ENCODE measurements around the gene MAP2K2. TPM values are rescaled to one million over a fixed set of nuclear protein-coding genes. Genes with fewer than 3 reads are reported as not detected.

Gene MAP2K2
- total and polyA plus RNA-seq, 10 donors = 95.3 to 165 (median 116) TPM

- Histone ChIP-seq H3K27me3 (replicated peaks in 1 of 7) (no peaks in the 10 kb centered on the region), H3K9me3 (no peaks in the 10 kb centered on the region), H3K36me3 (peaks cover 0 to 94% (median 57%) of the 10 kb centered on the region in 6 donors), H3K4me3 (no peak overlapping the region), H3K4me1 (peaks cover 0 to 71% (median 28%) of the 10 kb centered on the region in 6 donors), H3K27ac (peak overlapping the region in 1 of 8 donors; percentile 7)
- intact Hi-C loops (cut with DNase I; ENCODE audit: low total_unique reads) = no loop called here
- DNase-seq = no peak
- TF ChIP-seq POLR2AphosphoS5 (IDR thresholded peaks at IDR 0.05) (peak in 1 of 3 donors; percentile 28), CTCF (IDR thresholded peaks at IDR 0.05 in 8 of 11, conservative IDR thresholded peaks at IDR 0.05 in 3 of 11) (no peak), POLR2A (IDR thresholded peaks at IDR 0.05) (no peak)
- WGBS, 5 donors = 88 to 93% (median 90%) methylated on average over 32 of the region's 32 CpGs
Measured at GRCh38 chr19:4045597-4046361, 78.1 kb downstream of the MAP2K2 start.

GRCh38 chr19:4044990-4045465 lies 78.9 kb downstream of the MAP2K2 start:
- DNase-seq = no peak
- WGBS, 5 donors = 76 to 85% (median 82%) methylated on average over 20 to 21 of the region's 21 CpGs
- Histone ChIP-seq H3K4me3 (no peak overlapping the region), H3K9me3 (no peaks in the 10 kb centered on the region), H3K36me3 (peaks cover 0 to 93% (median 53%) of the 10 kb centered on the region in 6 donors), H3K4me1 (peaks cover 0 to 71% (median 26%) of the 10 kb centered on the region in 6 donors), H3K27ac (no peak overlapping the region), H3K27me3 (replicated peaks in 1 of 7) (no peaks in the 10 kb centered on the region)
- intact Hi-C loops (cut with DNase I; ENCODE audit: low total_unique reads) = no loop called here
- TF ChIP-seq POLR2AphosphoS5 (IDR thresholded peaks at IDR 0.05) (peak in 2 of 3 donors; percentile 6 to 12), POLR2A (IDR thresholded peaks at IDR 0.05) (no peak)

GRCh38 chr19:4043966-4044715 lies 79.8 kb downstream of the MAP2K2 start:
- TF ChIP-seq POLR2A (IDR thresholded peaks at IDR 0.05) = no peak
- TF ChIP-seq POLR2AphosphoS5 (IDR thresholded peaks at IDR 0.05) = peak in 2 of 3 donors; percentile 7 to 28
- no peak for TF ChIP-seq CTCF (IDR thresholded peaks at IDR 0.05 in 8 of 11, conservative IDR thresholded peaks at IDR 0.05 in 3 of 11)
- Histone ChIP-seq H3K27ac (no peak overlapping the region), H3K4me3 (no peak overlapping the region), H3K4me1 (peaks cover 0 to 69% (median 25%) of the 10 kb centered on the region in 6 donors), H3K27me3 (replicated peaks in 1 of 7) (no peaks in the 10 kb centered on the region), H3K36me3 (peaks cover 0 to 91% (median 45%) of the 10 kb centered on the region in 6 donors), H3K9me3 (no peaks in the 10 kb centered on the region)
- intact Hi-C loops (cut with DNase I; ENCODE audit: low total_unique reads) = no loop called here
- 88 to 94% (median 92%) methylated on average over 31 of the region's 31 CpGs for WGBS, 5 donors
- DNase-seq = no peak

GRCh38 chr19:4043401-4043800 lies 80.5 kb downstream of the MAP2K2 start:
- Histone ChIP-seq H3K4me1 (peaks cover 0 to 76% (median 29%) of the 10 kb centered on the region in 6 donors), H3K27ac (peak overlapping the region in 3 of 8 donors; percentile 57 to 68 (median 63)), H3K27me3 (replicated peaks in 1 of 7) (no peaks in the 10 kb centered on the region), H3K9me3 (no peaks in the 10 kb centered on the region), H3K4me3 (no peak overlapping the region), H3K36me3 (peaks cover 0 to 91% (median 48%) of the 10 kb centered on the region in 6 donors)
- intact Hi-C loops (cut with DNase I; ENCODE audit: low total_unique reads) = no loop called here
- TF ChIP-seq POLR2AphosphoS5 (IDR thresholded peaks at IDR 0.05) = no peak
- TF ChIP-seq POLR2A (IDR thresholded peaks at IDR 0.05) = no peak
- no peak for TF ChIP-seq CTCF (IDR thresholded peaks at IDR 0.05 in 8 of 11, conservative IDR thresholded peaks at IDR 0.05 in 3 of 11)
- 86 to 94% (median 90%) methylated on average over 9 to 11 of the region's 11 CpGs for WGBS, 5 donors
- DNase-seq = no peak
